ENCODE measurements around the gene FKBP1B.

GRCh38 chr2:24051833-24052232 is 2.3 kb downstream of the FKBP1B start:
- TF ChIP-seq BACH2 (CRISPR knock-in tag; IDR thresholded peaks at IDR 0.05; ENCODE audit: borderline replicate concordance): no peak
- TF ChIP-seq ZFP30 (CRISPR knock-in tag; IDR thresholded peaks at IDR 0.05): no peak
- TF ChIP-seq, protein P1, sequence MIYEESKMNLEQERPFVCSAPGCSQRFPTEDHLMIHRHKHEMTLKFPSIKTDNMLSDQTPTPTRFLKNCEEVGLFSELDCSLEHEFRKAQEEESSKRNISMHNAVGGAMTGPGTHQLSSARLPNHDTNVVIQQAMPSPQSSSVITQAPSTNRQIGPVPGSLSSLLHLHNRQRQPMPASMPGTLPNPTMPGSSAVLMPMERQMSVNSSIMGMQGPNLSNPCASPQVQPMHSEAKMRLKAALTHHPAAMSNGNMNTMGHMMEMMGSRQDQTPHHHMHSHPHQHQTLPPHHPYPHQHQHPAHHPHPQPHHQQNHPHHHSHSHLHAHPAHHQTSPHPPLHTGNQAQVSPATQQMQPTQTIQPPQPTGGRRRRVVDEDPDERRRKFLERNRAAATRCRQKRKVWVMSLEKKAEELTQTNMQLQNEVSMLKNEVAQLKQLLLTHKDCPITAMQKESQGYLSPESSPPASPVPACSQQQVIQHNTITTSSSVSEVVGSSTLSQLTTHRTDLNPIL (CRISPR knock-in tag; IDR thresholded peaks at IDR 0.05; ENCODE audit: low read depth): no peak
- no peak for TF ChIP-seq OSR1 (CRISPR knock-in tag; IDR thresholded peaks at IDR 0.05)
- no peak for TF ChIP-seq PATZ1 (CRISPR knock-in tag; IDR thresholded peaks at IDR 0.05; ENCODE audit: borderline replicate concordance)
